ENCODE data around the gene BMP8A. TPM values are rescaled to one million over a fixed set of nuclear protein-coding genes. Genes with fewer than 3 reads are reported as not detected.
"Not testable (repeated sequence)": the region's sequence is repeated elsewhere in the genome, so short reads cannot be mapped to it uniquely, and the experiment has no call there.

Gene BMP8A
- total RNA-seq, 1 donor, result not detected

DNA sequence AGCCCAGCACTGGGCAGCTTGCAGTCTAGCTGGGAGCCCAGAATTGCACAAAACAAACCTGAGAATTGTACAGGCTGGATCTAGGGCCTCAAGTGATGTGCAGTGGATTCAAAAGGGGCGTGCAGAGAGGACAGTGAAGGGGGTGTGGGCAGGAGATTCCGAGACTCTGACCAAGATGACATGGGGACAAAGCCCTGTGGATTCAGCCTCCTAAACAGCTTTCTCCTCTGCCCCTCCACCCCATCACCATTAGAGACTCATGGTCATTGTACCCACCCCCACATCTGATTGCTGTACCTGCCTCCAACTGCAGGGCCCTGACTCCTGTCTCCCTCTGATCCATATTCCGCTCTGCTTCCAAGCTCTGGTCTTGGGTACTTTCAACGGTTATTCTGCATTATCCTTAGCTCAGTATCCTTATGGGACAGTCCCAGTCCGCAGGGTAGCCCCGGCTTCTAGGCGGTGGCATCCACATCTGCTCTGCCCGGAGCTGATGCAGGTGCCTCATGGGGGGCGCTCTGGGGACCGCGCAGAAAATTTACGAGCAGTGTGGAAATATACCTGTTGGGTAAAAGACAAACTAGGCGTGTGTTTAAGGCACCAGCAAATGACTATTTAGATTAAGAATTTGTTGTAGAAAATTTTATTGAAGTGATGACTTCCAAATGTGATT, 1.7 kb upstream of the BMP8A start:
- TF ChIP-seq, protein P1, sequence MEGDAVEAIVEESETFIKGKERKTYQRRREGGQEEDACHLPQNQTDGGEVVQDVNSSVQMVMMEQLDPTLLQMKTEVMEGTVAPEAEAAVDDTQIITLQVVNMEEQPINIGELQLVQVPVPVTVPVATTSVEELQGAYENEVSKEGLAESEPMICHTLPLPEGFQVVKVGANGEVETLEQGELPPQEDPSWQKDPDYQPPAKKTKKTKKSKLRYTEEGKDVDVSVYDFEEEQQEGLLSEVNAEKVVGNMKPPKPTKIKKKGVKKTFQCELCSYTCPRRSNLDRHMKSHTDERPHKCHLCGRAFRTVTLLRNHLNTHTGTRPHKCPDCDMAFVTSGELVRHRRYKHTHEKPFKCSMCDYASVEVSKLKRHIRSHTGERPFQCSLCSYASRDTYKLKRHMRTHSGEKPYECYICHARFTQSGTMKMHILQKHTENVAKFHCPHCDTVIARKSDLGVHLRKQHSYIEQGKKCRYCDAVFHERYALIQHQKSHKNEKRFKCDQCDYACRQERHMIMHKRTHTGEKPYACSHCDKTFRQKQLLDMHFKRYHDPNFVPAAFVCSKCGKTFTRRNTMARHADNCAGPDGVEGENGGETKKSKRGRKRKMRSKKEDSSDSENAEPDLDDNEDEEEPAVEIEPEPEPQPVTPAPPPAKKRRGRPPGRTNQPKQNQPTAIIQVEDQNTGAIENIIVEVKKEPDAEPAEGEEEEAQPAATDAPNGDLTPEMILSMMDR (IDR thresholded peaks at IDR 0.05; ENCODE audit: insufficient read depth, low read length), result no peak
- DNase-seq (ENCODE audit: low read depth), result no peak
- no peak overlapping the region for H3K4me3 ChIP-seq (ENCODE audit: low read depth, low read length)

DNA sequence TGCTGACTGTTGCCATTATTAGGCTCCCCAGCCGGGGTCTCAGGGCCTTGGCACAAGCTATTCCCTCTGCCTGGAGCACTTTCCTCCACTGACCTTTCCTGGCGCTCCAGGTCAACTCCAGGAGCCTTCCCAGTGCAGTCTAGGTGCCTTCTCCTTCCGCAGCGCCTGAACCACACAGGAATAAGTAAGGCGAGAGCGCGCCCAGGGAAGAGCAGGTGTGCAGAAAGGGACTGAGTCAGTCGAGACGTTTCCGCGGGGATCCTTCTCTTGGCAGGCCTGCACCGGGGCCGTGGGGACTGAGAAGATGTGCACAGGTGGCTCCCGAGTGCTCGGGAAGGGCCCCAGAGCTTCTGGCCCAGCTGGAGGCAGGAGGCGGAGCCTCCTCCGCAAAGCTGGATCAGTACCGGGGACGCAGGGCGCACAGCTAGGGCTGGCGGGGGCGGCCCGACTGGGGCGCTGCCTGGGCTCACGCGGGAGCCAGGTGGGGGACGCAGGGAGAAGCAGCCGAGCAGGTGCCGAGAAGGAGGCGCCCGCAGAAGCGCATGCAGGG, 765 bp upstream of the BMP8A start:
- DNase-seq (ENCODE audit: low read depth), result no peak
- TF ChIP-seq, protein P1 (IDR thresholded peaks at IDR 0.05; ENCODE audit: insufficient read depth, low read length), result no peak
- H3K4me3 ChIP-seq (ENCODE audit: low read depth, low read length), result no peak overlapping the region

DNA sequence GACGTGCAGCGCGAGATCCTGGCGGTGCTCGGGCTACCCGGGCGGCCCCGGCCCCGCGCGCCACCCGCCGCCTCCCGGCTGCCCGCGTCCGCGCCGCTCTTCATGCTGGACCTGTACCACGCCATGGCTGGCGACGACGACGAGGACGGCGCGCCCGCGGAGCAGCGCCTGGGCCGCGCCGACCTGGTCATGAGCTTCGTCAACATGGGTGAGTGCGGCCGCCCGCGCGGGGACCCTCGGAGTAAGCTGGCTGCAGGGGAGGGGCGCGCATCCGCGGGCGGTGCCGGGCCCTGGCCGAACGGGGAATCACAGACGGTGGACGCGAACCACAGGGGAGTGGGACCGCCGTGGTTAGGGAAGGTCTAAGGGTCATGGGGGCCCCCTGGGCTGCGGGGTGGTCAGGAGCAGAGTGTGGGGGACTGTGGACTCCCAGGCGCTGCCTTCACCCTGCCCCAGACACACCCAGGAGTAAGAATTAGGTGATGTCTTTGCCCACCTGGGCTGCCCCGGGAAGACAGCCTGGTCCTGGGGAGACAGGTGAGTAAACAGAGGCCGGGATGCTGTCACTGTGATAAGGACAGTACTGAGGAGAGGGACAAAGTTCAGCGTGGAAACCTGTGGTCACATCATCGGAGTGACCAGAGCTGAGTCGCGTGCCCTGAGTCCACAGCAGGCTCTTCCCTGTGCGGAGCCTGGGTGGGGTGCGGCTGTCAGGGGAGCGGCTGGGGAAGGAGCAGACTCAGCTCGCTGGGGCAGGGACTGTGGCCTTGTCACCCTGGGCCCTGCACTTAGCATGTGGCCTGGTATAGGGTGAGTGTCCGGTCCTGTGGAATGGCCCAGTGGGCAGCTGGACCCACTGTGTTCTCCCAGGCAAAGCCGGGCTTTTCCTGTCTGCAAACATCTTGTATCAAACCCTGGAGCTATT, 944 bp downstream of the BMP8A start:
- H3K4me3 ChIP-seq (ENCODE audit: low read depth, low read length); DNase-seq (ENCODE audit: low read depth): not testable (repeated sequence)

DNA sequence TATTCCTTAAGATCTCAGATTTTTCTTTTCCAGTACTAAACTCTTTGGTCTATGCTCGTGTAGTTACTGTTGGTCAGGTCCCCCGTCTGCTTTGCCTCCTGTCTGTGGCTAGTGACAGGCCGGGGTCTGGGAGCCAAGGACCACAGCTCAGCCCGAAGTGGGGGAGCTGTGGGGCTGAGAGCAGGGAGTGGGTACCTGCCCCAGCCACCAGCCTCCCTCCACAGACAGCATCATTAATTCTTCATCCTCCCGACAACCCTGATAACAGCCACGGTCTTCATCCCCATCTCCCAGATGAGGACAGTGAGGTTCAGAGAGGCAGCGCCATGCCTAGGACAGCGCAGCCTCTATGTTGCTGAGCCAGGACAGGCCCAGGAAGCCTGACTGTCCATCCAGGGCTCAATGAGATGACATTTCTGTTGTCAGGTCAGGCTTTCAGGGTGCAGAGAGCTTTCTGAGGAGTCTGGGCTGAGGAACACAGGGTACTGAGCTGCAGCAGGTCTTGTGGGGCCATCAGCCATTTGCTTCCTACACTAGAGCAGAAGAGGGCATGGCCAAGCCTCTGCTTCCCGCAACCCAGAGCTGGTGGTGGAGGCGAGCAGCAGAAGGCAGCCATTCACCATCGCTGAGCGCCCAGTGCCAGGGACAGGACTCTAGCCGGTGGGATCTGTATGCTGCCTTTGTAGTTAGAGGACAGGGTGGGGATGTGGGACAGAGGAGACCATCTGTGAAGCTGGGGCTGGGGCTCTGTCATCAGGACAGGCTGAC, 1.8 kb downstream of the BMP8A start:
- H3K4me3 ChIP-seq (ENCODE audit: low read depth, low read length); DNase-seq (ENCODE audit: low read depth): not testable (repeated sequence)

DNA sequence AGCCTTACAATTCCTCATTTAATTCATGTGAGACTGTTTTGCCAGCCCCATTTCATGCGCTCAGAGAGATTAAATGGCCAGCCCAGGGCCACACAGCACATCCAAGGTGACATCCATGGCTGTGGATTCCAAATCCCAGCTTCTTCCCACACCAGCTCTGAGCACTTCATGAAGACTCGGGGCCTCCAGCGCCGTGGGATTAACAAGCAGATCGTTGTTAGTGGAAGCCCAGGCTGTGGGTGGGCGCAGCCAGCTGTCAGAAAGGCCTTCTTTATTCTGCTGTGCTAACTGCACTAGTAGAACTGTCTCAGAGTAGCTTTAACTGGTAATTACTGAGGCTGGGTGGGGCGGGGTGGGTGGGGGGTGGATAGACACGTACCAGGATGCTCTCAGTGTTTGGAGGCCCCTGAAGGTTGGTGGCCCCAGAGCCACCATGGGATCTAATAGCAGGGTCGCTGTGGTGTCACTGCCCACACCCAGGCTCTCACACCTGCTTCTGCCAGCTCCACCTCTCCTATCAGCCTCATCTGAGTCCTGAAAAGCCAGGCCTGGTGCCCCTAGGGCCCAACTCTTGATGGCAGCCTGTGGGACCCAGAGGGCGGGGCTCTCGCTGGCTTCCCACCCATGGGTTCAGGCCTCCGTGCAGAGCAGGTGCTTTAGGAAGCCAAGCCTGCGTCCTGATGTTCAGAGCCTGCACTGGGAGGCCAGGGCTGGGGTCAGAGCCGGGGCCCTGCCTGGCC, 3.4 kb downstream of the BMP8A start:
- DNase-seq (ENCODE audit: low read depth), result no peak
- no peak overlapping the region for H3K4me3 ChIP-seq (ENCODE audit: low read depth, low read length)
- TF ChIP-seq, protein P1 (IDR thresholded peaks at IDR 0.05; ENCODE audit: insufficient read depth, low read length), result no peak

DNA sequence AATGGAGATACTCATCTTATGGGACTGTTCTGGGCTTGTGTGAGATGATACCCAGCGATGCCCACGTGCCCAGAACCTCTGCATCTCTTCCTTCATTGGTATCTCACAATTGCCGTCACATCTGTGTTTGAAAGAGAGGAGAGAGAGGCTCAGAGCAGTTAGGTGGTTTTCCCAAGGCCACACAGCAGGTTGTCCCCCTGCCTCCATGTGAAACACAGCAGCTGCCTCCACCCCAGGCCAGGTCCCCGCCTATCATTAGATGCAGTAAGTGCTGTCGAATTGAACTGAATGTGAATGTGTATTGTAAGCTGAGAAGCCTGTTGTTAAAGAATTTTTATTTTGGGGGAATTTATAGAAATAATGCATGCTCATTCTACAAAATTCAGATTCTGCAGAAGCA, 5.1 kb downstream of the BMP8A start:
- H3K4me3 ChIP-seq (ENCODE audit: low read depth, low read length); DNase-seq (ENCODE audit: low read depth): not testable (repeated sequence)

DNA sequence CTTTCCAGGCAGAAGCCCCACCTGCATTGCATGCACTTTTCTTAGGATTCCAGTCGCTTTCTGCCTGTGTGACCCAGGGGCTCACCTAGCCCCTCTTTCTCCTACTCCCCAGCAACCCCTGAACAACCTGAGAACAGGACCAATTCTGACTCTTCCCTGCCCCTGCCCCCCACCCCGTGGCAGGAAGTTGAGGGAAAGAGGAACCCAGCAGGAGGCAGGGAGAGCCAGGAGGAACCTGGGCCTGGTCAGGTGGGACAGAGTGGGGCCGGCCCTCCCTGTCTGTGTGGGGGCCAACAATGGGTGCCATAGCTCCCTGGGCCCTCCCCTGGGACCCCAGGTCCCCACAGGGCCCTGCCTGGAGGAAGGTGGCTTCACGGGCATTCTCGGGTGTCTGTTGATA, 6.1 kb downstream of the BMP8A start:
- TF ChIP-seq, protein P1 (IDR thresholded peaks at IDR 0.05; ENCODE audit: insufficient read depth, low read length), result no peak
- DNase-seq (ENCODE audit: low read depth), result no peak
- no peak overlapping the region for H3K4me3 ChIP-seq (ENCODE audit: low read depth, low read length)

DNA sequence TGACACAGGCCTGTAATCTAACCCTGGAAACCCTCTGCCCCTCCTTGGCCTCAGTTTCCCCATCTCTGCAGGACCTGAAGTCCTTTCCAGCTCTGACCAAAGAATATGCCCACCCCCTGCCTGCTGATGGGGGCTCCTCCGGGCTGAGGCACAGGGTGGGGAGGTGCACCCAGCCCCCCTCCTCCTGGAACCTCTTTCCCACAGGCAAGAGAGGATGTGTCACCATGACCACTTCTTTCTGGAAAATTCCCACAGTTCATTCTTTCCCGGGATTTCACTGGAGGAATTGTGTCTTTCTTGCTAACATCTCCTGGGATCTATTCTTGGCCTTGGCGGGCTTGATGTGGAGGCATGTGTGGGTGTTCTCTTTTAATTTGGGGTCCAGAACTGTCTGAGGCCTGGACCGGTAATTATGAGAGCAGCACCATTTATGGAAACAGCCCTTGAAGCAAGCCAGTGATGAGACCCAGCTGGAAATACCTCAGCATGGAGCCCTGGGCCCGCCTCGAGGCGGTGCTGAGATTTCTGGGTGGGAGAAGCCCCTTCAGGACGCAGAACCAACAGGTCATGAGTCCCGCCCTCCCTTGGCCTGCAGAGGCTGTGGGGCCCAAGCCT, 6.8 kb downstream of the BMP8A start:
- H3K4me3 ChIP-seq (ENCODE audit: low read depth, low read length); DNase-seq (ENCODE audit: low read depth): not testable (repeated sequence)

DNA sequence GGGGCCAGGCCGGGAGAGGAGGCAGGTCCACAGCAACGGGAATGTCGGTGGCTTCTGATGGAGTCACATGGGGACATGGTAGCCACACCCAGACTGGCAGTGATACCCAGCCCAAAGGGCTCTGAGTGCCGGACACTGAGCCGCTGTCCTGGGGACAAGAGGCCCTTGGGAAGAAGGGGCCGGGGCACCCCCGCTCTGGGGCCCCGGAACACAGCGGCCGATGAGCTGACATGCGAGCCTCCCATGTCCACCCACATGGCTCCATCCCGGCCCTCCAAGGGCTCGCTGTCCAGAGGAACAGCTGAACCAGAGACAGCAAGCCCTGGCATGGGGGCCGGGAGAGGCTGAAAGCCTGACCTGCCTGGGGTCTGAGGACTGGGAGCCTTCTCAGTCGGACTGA, 7.4 kb downstream of the BMP8A start:
- not testable (repeated sequence) for H3K4me3 ChIP-seq (ENCODE audit: low read depth, low read length); DNase-seq (ENCODE audit: low read depth)

All from fibroblast of the aortic adventitia (primary cell).